Naive B cell (primary cell): ENCODE data around the gene TPST1. TPM values are rescaled to one million over a fixed set of nuclear protein-coding genes. Genes with fewer than 3 reads are reported as not detected.
"Not testable (repeated sequence)": the region's sequence is repeated elsewhere in the genome, so short reads cannot be mapped to it uniquely, and the experiment has no call there.

Source experiments
- ATAC-seq, 2 donors: fragments of 150-1000 bp; cut with Tn5 transposase; 2 replicates each; pipeline ENCODE4 v1.10.0; 2021; ENCODE audit warnings: low read depth in 2 of 2, mild to moderate bottlenecking in 2 of 2, moderate library complexity in 2 of 2
- DNase-seq: peaks from one replicate; pipeline ENCODE4 v3.0.0; 2022
- H3K27ac Mint-ChIP-seq, 6 donors: one replicate each; pipeline ENCODE4 v1.8.0; 2020 to 2022; ENCODE audit warnings: mild to moderate bottlenecking in 6 of 6, mixed read lengths in 6 of 6, moderate library complexity in 5 of 6, inconsistent platforms in 2 of 6
- H3K27me3 Mint-ChIP-seq, 3 donors: one replicate each; pipeline ENCODE4 v1.8.0; 2021 to 2022; ENCODE audit warnings: mixed read lengths in 3 of 3, mild to moderate bottlenecking in 1 of 3
- H3K36me3 Mint-ChIP-seq, 2 donors: one replicate each; pipeline ENCODE4 v1.8.0; 2020 to 2022; ENCODE audit warnings: mixed read lengths in 2 of 2, inconsistent platforms in 1 of 2, mild to moderate bottlenecking in 1 of 2
- H3K4me1 Mint-ChIP-seq, 3 donors: one replicate each; pipeline ENCODE4 v1.8.0; 2020 to 2022; ENCODE audit warnings: mixed read lengths in 3 of 3, inconsistent platforms in 1 of 3, mild to moderate bottlenecking in 1 of 3, moderate library complexity in 1 of 3
- H3K4me3 Mint-ChIP-seq, 8 donors: one replicate each; pipeline ENCODE4 v1.8.0; 2020 to 2022; ENCODE audit warnings: mild to moderate bottlenecking in 8 of 8, mixed read lengths in 8 of 8, moderate library complexity in 8 of 8, inconsistent platforms in 2 of 8
- H3K9me3 Mint-ChIP-seq, 7 donors: one replicate each; pipeline ENCODE4 v1.8.0; 2020 to 2022; ENCODE audit warnings: mixed read lengths in 7 of 7, mild to moderate bottlenecking in 5 of 7, inconsistent platforms in 2 of 7, moderate library complexity in 1 of 7
- polyA plus RNA-seq, 6 donors: library from polyadenylated mRNA; unstranded; fragments of 300-500 nt; fragmentation: Illumina TruSeq; gene quantifications; one replicate each; pipeline ENCODE4 v1.2.3, GENCODE V29; 2021; ENCODE audit warnings: low read depth in 6 of 6

TPST1 gene
- polyA plus RNA-seq, 6 donors from 2014 or later, result 20.6 to 47.4 (median 30.9) TPM

DNA sequence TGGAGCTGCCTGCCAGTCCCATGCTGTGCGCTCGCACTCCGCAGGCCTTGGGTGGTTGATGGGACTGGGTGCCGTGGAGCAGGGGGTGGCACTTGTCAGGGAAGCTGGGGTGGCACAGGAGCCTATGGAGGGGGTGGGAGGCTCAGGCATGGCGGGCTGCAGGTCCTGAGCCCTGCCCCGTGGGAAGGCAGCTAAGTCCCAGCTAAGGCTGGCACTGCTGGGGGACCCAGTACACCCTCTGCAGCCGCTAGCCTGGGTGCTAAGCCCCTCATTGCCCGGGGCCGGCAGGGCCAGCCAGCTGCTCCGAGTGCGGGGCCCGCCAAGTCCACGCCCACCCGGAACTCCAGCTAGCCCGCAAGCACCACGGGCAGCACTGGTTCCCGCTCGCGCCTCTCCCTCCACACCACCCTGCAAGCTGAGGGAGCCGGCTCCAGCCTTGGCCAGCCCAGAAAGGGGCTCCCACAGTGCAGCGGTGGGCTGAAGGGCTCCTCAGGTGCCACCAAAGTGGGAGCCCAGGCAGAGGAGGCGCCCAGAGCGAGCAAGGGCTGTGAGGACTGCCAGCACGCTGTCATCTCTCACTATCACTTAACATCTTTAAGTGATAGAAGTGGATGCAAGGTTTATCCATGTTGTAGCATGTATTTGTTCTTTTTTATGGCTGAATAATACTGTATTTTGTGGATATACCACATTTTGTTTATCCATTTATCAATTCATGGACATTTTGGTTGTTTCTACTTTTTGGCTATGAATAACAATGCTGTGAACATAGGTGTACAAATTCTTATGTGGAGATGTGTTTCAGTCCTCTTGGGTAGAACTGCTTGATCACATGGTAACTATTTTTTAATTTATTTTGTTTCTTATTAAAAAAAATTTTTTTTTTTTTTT is 26.4 kb downstream of the TPST1 start:
- Mint-ChIP-seq H3K4me1 (peaks cover 6 to 22% (median 14%) of the 10 kb centered on the region in 3 donors), H3K9me3 (peaks cover 0 to 13% (median 6%) of the 10 kb centered on the region in 7 donors), H3K36me3 (peaks cover 7 to 22% of the 10 kb centered on the region in 2 donors)
- not testable (repeated sequence) for DNase-seq, H3K4me3 Mint-ChIP-seq, ATAC-seq, H3K27me3 Mint-ChIP-seq, H3K27ac Mint-ChIP-seq

DNA sequence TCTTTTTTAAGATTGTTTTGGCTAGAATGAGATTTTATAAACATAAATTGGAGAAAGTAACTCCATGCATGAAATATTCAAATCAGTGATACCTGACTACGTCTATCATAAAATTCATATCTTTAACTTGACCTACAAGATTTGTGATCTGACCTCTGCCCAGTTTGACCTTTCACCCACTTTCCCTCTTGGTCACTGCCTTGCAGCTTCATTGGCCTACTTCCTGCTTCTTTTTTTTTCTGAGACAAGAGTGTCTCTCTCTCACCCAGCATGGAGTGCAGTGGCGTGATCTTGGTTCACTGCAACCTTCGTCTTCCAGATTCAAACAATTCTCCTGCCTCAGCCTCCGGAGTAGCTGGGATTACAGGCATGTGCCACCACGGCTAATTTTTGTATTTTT is 28.5 kb downstream of the TPST1 start:
- Mint-ChIP-seq H3K4me1 (peaks cover 15 to 27% (median 16%) of the 10 kb centered on the region in 3 donors), H3K9me3 (peaks cover 0 to 13% (median 6%) of the 10 kb centered on the region in 7 donors), H3K4me3 (no peak overlapping the region), H3K27me3 (no peaks in the 10 kb centered on the region), H3K27ac (no peak overlapping the region), H3K36me3 (peaks cover 7 to 15% of the 10 kb centered on the region in 2 donors)
- ATAC-seq (no peak), DNase-seq (no peak)

DNA sequence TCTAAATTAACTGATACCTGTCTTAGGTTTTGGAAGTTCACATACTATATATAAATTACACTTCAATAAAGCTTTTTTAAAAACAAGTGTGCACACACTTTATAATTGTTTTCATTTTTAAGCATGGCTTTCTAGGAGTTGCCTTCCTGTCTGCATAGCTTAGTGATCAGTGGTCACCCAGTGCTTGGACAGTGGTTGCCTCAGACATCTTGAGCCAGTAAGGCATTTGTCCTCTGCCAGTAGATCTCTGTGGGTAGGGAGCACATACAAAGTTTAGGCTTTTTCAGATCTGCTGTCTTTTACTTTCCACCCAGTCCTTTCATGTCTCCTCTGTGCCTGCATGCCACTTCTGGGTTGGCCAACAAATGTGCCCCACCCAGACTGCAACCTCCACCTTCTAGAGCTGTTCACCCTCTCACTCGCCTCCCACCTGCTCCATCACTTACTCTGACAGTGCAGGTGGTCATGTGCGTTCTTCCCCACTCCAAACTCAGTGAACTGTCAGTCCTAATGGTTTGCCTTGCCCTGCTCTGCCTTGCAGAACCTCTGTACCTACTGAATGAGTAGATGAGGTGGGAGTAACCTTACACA is 31.7 kb downstream of the TPST1 start:
- no peaks in the 10 kb centered on the region for H3K27me3 Mint-ChIP-seq
- peaks cover 0 to 5% of the 10 kb centered on the region in 2 donors for H3K36me3 Mint-ChIP-seq
- H3K9me3 Mint-ChIP-seq, result peaks cover 0 to 8% (median 4%) of the 10 kb centered on the region in 7 donors
- H3K27ac Mint-ChIP-seq, result peak overlapping the region in 3 of 6 donors; percentile 22 to 74 (median 73)
- H3K4me1 Mint-ChIP-seq, result peaks cover 20 to 34% (median 21%) of the 10 kb centered on the region in 3 donors
- H3K4me3 Mint-ChIP-seq, result peak overlapping the region in 1 of 8 donors; percentile 48
- DNase-seq (no peak), ATAC-seq (no peak)

DNA sequence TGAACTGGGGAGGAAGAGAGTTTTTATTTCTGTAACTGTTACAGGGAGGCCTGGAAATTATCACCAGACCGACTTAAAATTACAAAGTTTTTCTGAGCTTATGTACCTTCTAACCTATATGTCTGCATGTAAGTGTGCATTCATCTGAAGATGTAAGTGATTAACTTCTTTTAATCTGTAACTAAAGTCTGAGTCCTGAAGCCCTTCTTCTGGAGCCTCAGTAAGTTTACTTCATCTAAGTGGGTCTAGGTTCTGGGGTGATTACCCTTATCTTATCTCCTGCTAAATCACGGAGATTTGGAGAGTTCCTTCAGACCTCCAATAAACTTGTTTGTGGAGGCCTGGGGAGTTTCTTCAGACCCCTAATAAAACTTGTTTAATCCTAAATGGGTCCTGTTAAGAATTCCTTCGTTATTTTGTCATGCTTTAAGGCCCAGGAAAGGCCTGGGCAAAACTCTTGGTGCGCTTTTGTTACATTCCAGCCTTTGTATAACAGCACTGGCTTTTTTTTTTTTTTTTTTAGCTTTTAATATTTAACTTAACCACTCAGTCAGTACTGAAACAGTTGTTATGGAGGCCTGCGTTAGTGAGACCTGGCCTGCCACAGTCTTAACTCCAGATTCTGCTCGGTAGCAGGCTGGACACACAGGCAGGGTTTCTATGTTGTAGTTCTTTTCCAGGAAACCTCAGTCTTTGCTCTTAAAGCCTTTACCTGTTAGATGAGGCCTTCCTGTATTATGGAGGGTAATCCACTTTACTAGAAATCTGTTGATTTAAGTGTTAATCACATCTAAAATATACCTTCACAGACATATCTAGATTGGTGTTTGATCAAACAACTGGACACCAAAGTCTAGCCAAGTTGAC is 33.0 kb downstream of the TPST1 start:
- Mint-ChIP-seq H3K4me1 (peaks cover 17 to 34% (median 21%) of the 10 kb centered on the region in 3 donors), H3K4me3 (no peak overlapping the region), H3K27me3 (no peaks in the 10 kb centered on the region), H3K27ac (peak overlapping the region in 2 of 6 donors; percentile 36 to 74), H3K9me3 (peaks cover 0 to 3% (median 0%) of the 10 kb centered on the region in 7 donors), H3K36me3 (peaks cover 0 to 5% of the 10 kb centered on the region in 2 donors)
- ATAC-seq, result no peak
- DNase-seq, result no peak

DNA sequence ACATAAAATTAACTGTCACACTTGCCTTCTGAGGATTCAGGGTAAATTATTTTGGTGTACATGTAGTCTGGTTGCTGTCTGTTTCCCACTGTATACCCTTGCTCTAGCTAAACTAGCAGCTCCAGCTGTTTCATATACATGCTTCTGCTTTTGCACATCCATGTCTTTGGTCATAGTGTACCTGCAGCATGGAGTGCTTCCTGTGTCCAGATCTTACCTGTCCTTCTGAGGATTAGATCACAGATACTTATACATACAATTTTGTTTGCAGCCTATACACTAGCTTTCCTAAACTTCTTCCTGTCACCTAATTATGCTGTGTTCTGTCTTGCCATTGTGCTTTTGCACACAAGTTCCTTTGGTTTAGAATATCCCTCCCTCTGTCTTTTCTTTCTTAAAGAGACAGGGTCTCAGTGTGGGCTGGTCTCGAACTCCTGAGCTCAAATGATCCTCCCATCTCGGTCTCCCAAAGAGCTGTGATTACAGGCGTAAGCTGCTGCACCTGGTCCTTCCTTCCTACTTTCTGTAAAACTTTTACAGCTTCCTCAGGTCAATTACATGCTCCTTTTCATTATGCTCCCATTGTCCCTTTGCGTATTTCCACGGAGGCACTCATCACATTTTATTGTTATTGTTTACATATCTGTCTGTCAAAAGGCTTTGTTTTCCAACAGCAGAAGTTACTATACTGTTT is 33.8 kb downstream of the TPST1 start:
- DNase-seq, result no peak
- ATAC-seq, result no peak
- no peak overlapping the region for H3K4me3 Mint-ChIP-seq
- H3K36me3 Mint-ChIP-seq, result peaks cover 0 to 5% of the 10 kb centered on the region in 2 donors
- H3K27ac Mint-ChIP-seq, result peak overlapping the region in 2 of 6 donors; percentile 35 to 36
- H3K27me3 Mint-ChIP-seq, result no peaks in the 10 kb centered on the region
- H3K9me3 Mint-ChIP-seq, result peaks cover 0 to 3% (median 0%) of the 10 kb centered on the region in 7 donors
- peaks cover 17 to 34% (median 21%) of the 10 kb centered on the region in 3 donors for H3K4me1 Mint-ChIP-seq

GRCh38 chr7:66239467-66239856 is 34.3 kb downstream of the TPST1 start:
- H3K36me3 Mint-ChIP-seq, result no peaks in the 10 kb centered on the region
- no peak overlapping the region for H3K4me3 Mint-ChIP-seq
- peak overlapping the region in 3 of 6 donors; percentile 22 to 36 (median 35) for H3K27ac Mint-ChIP-seq
- H3K27me3 Mint-ChIP-seq, result no peaks in the 10 kb centered on the region
- no peak for ATAC-seq
- no peak for DNase-seq
- peaks cover 19 to 34% (median 22%) of the 10 kb centered on the region in 3 donors for H3K4me1 Mint-ChIP-seq
- peaks cover 0 to 3% (median 0%) of the 10 kb centered on the region in 7 donors for H3K9me3 Mint-ChIP-seq

DNA sequence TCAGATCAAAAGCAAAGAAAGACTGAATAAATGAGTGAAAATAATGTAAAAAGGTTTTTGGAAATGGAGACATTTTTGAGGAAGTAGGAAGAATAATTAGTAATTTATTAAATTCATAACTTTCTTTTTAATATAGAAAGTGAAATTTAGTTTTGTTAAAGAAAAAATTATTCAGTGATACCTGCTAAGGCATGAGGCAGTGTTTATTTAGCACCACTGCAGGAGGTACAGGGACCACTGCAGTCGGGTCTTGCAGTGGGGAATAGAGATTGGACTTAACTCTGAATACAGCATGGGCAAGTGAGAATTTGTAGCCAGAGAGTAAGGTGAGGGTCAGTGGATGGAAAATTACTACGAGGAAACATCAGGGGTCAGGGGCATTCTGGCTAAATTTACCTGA is 39.9 kb downstream of the TPST1 start:
- Mint-ChIP-seq H3K9me3 (no peaks in the 10 kb centered on the region), H3K4me3 (no peak overlapping the region), H3K27me3 (no peaks in the 10 kb centered on the region), H3K27ac (no peak overlapping the region), H3K4me1 (peaks cover 4 to 18% (median 8%) of the 10 kb centered on the region in 3 donors), H3K36me3 (peaks cover 0 to 5% of the 10 kb centered on the region in 2 donors)
- no peak for ATAC-seq
- no peak for DNase-seq

DNA sequence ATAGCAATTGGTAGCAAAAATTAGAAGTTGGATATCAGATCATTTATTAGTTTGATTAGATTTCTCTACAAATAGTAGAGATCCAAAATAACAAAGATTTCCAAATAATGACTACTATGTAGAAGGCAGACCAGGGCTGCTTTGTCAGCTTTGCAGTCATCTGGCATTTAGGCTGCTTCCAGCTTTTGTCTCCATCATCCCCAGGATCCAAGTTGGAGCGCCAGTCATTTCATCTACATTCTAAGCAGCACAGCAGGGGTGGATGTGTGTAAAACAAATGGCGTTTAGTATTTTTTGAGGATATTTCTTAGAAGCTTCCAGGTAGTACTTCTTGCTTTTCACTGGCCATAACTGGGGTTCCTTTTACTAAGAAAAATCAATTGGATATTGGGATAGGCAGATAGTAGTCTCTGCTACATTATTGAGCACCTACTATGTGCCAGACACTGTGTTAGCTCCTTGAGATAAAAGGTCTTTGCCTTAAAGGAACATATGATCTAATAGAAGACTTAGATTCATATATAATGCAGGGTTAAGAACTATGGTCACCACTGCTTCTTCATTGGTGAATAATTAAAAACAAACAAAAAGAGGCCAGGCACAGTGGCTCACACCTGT is 41.5 kb downstream of the TPST1 start:
- H3K9me3 Mint-ChIP-seq, result no peaks in the 10 kb centered on the region
- H3K27me3 Mint-ChIP-seq, result no peaks in the 10 kb centered on the region
- H3K27ac Mint-ChIP-seq, result peak overlapping the region in 2 of 6 donors; percentile 28 to 47
- H3K4me1 Mint-ChIP-seq, result peaks cover 4 to 21% (median 4%) of the 10 kb centered on the region in 3 donors
- no peak overlapping the region for H3K4me3 Mint-ChIP-seq
- peaks cover 0 to 5% of the 10 kb centered on the region in 2 donors for H3K36me3 Mint-ChIP-seq
- DNase-seq (no peak), ATAC-seq (no peak)

DNA sequence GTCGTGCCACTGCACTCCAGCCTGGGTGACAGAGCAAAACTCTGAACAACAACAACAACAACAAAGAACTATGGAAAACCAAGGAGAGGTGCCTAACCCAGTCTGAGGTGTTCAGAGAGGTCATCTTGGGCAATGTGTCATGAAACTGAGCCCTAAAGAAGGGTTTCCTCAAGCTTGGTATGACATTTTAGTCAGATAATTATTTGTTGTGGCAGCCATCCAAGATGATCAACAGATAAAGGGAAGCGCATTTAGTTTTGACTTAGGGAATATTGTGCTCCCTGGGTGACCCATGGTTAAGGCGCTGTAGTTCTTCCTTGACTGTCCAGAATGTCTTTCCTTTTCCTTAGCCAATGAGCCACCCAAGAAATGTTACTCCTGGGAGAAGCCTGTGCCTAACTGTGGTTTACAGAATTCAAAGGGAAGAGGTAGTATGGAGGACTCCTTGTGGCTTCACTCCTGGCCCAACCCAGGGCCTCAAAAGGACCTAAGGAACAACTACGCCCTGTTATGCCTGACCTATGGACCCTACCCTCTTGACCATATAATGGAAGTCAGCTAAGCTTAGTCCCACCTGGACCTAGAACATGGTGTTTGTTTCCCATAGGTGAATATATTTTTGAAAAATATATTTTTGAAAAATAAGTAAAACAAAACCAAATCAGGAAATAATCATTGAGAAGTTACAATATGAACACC is 42.4 kb downstream of the TPST1 start:
- Mint-ChIP-seq H3K4me1 (peaks cover 4 to 21% (median 4%) of the 10 kb centered on the region in 3 donors), H3K4me3 (no peak overlapping the region), H3K36me3 (peaks cover 0 to 5% of the 10 kb centered on the region in 2 donors), H3K27ac (no peak overlapping the region), H3K27me3 (no peaks in the 10 kb centered on the region), H3K9me3 (no peaks in the 10 kb centered on the region)
- ATAC-seq (no peak), DNase-seq (no peak)

GRCh38 chr7:66250711-66251110 is 45.6 kb downstream of the TPST1 start:
- peaks cover 0 to 5% of the 10 kb centered on the region in 2 donors for H3K36me3 Mint-ChIP-seq
- no peak for DNase-seq
- no peaks in the 10 kb centered on the region for H3K9me3 Mint-ChIP-seq
- no peaks in the 10 kb centered on the region for H3K27me3 Mint-ChIP-seq
- H3K4me1 Mint-ChIP-seq, result peaks cover 0 to 21% (median 4%) of the 10 kb centered on the region in 3 donors
- no peak overlapping the region for H3K27ac Mint-ChIP-seq
- ATAC-seq, result no peak
- H3K4me3 Mint-ChIP-seq, result no peak overlapping the region

DNA sequence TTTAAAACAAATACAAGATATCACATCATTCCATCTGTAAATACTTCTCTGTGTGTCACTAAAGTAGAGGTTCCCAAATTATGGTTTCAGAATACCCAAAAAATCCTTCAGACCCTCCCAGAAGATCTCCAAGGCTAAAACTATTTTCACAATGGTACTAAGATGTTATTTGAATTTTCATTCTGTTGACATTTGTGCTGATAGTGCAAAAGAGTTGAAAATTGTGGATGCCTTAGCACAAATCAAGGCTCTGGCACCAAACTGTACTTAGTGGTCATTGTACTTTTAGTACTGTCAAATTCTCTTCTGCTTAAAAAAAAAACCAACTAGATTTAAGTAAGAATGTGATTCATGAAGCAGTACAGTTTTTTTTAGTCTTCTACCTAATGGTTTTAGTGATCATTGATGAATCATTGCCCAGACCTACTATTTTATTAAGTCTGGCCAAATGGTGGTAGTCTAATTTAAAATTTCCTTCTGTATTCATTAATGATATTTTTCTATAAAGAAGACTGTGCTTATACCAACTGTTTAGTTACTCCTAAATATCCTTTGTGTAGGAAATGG is 50.5 kb downstream of the TPST1 start:
- Mint-ChIP-seq H3K9me3 (no peaks in the 10 kb centered on the region), H3K27me3 (no peaks in the 10 kb centered on the region), H3K4me3 (no peak overlapping the region), H3K4me1 (peaks cover 8 to 22% (median 20%) of the 10 kb centered on the region in 3 donors), H3K27ac (peak overlapping the region in 1 of 6 donors; percentile 59), H3K36me3 (peaks cover 2 to 3% of the 10 kb centered on the region in 2 donors)
- DNase-seq, result no peak
- no peak for ATAC-seq
